OCI-LY1 (cell line): Measurements from ENCODE around the gene DMD.

Experiments used
- H2AFZ ChIP-seq: fragments of 200-600 bp; sonication (generic), shearing (Covaris generic); 2 replicates; pipeline ENCODE4 v1.6.0; 2014; ENCODE audit warnings: antibody characterized with exemption, mild to moderate bottlenecking, low read length
- H3F3A ChIP-seq: fragments of 200-600 bp; sonication (generic), shearing (Covaris generic); 2 replicates; pipeline ENCODE4 v1.6.0; 2014; ENCODE audit warnings: mild to moderate bottlenecking, antibody characterized with exemption, low read length, moderate library complexity; ENCODE audit not compliant: insufficient read depth
- H3K27ac ChIP-seq: fragments of 200-600 bp; sonication (generic); 2 replicates; pipeline ENCODE4 v1.5.1; 2014; ENCODE audit warnings: low read length, mixed run types, mild to moderate bottlenecking, low read depth; ENCODE audit not compliant: poor library complexity, severe bottlenecking
- H3K27me3 ChIP-seq: fragments of 200-600 bp; sonication (generic); 2 replicates; pipeline ENCODE4 v1.6.0; 2014; ENCODE audit warnings: antibody characterized with exemption, mild to moderate bottlenecking, low read length, moderate library complexity; ENCODE audit not compliant: insufficient read depth
- H3K36me3 ChIP-seq: fragments of 200-600 bp; sonication (generic); 2 replicates; pipeline ENCODE4 v1.6.1; 2014; ENCODE audit warnings: mild to moderate bottlenecking, antibody characterized with exemption, low read length, moderate library complexity, mixed read lengths; ENCODE audit not compliant: insufficient read depth
- H3K4me1 ChIP-seq: fragments of 200-600 bp; sonication (generic); 2 replicates; pipeline ENCODE4 v1.5.1; 2014; ENCODE audit warnings: mild to moderate bottlenecking, low read length, moderate library complexity; ENCODE audit not compliant: insufficient read depth, severe bottlenecking
- H3K4me2 ChIP-seq: fragments of 200-600 bp; sonication (generic), shearing (Covaris generic); 2 replicates; pipeline ENCODE4 v1.6.1; 2014; ENCODE audit warnings: low read length
- H3K4me3 ChIP-seq: fragments of 200-600 bp; sonication (generic); 2 replicates; pipeline ENCODE4 v1.5.1; 2014; ENCODE audit warnings: low read length, low read depth, mild to moderate bottlenecking, mixed read lengths; ENCODE audit not compliant: poor library complexity, severe bottlenecking
- H3K79me2 ChIP-seq: fragments of 200-600 bp; shearing (Covaris generic); 2 replicates; pipeline ENCODE4 v1.6.1; 2016; ENCODE audit warnings: mixed run types, low read length, mixed read lengths; ENCODE audit not compliant: insufficient read depth
- H3K9ac ChIP-seq: fragments of 200-600 bp; sonication (generic), shearing (Covaris generic); 2 replicates; pipeline ENCODE4 v1.6.1; 2014; ENCODE audit warnings: mild to moderate bottlenecking, low read length, mixed read lengths
- H3K9me2 ChIP-seq: fragments of 200-600 bp; sonication (generic), shearing (Covaris generic); 2 replicates; pipeline ENCODE4 v1.6.1; 2014; ENCODE audit warnings: low read depth, mild to moderate bottlenecking, low read length, mixed read lengths
- H3K9me3 ChIP-seq: fragments of 200-600 bp; shearing (Covaris generic); 2 replicates; pipeline ENCODE4 v1.6.1; 2014; ENCODE audit warnings: low read length, mixed read lengths
- H4K20me1 ChIP-seq: fragments of 200-600 bp; sonication (generic), shearing (Covaris generic); 2 replicates; pipeline ENCODE4 v1.6.0; 2016; ENCODE audit warnings: mild to moderate bottlenecking, low read length; ENCODE audit not compliant: insufficient read depth
- CTCF ChIP-seq: fragments of 200-600 bp; sonication (generic), shearing (Covaris generic); IDR thresholded peaks from 2 replicates; pipeline ENCODE4 v1.5.1; 2017; ENCODE audit warnings: mild to moderate bottlenecking, antibody characterized with exemption, low read length, moderate library complexity, mixed read lengths
- EZH2 ChIP-seq: fragments of 200-600 bp; sonication (generic), shearing (Covaris generic); IDR thresholded peaks from 2 replicates; pipeline ENCODE4 v1.8.0; 2017; ENCODE audit warnings: borderline replicate concordance, mixed run types, mild to moderate bottlenecking, antibody characterized with exemption, low read length, moderate library complexity, mixed read lengths

Gene DMD

GRCh38 chrX:31329298-31329697 lies 1882.1 kb downstream of the DMD start:
- Histone ChIP-seq H3K27me3 (no peaks in the 10 kb centered on the region), H2AFZ (no peak overlapping the region), H3K4me1 (peaks cover under 1% of the 10 kb centered on the region), H3K79me2 (no peaks in the 10 kb centered on the region), H3K4me3 (no peak overlapping the region), H4K20me1 (no peaks in the 10 kb centered on the region), H3K27ac (no peak overlapping the region), H3K4me2 (no peak overlapping the region), H3K9me2 (no peaks in the 10 kb centered on the region), H3K9me3 (no peaks in the 10 kb centered on the region), H3K9ac (no peak overlapping the region), H3K36me3 (no peaks in the 10 kb centered on the region), H3F3A (no peaks in the 10 kb centered on the region)
- no peak for TF ChIP-seq EZH2
- no peak for TF ChIP-seq CTCF

DNA sequence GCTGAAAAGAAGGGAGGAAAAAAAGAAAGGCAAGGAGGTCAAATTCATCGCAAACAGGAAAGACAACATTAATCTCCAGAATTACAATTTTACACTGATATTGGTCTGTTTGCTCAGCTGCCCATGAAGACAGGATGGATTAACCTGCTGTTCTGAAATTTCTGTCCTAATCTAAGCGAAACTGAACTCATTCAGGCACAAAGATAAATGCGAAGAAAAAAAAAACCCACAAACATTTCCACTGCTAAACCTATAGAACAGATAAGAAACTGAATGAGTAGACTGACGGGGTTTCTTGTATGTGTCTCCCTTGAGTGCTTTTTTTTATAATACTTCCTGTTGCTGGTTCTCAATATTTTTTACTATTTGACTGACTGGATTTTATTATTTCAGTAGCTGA lies 1887.7 kb downstream of the DMD start:
- H3K27ac ChIP-seq = peak overlapping the region; percentile 54

GRCh38 chrX:31320740-31321139 lies 1890.6 kb downstream of the DMD start:
- Histone ChIP-seq H4K20me1 (no peaks in the 10 kb centered on the region), H3K4me2 (no peak overlapping the region), H3K4me1 (peaks cover 25% of the 10 kb centered on the region), H3F3A (no peaks in the 10 kb centered on the region), H3K27me3 (no peaks in the 10 kb centered on the region), H3K36me3 (no peaks in the 10 kb centered on the region), H2AFZ (no peak overlapping the region), H3K9me3 (no peaks in the 10 kb centered on the region), H3K9me2 (no peaks in the 10 kb centered on the region), H3K4me3 (no peak overlapping the region), H3K79me2 (no peaks in the 10 kb centered on the region), H3K27ac (peak overlapping the region; percentile 51), H3K9ac (no peak overlapping the region)
- TF ChIP-seq EZH2 (no peak), CTCF (no peak)

More for the DNA sequence above, 1887.7 kb downstream of the DMD start:
- no peaks in the 10 kb centered on the region for H3K27me3 ChIP-seq
- H2AFZ ChIP-seq = no peak overlapping the region
- no peak overlapping the region for H3K9ac ChIP-seq
- no peaks in the 10 kb centered on the region for H3F3A ChIP-seq
- no peaks in the 10 kb centered on the region for H3K9me2 ChIP-seq
- H3K79me2 ChIP-seq = no peaks in the 10 kb centered on the region
- H3K4me3 ChIP-seq = no peak overlapping the region
- H3K9me3 ChIP-seq = no peaks in the 10 kb centered on the region
- TF ChIP-seq EZH2 (no peak), CTCF (no peak)
- no peaks in the 10 kb centered on the region for H3K36me3 ChIP-seq
- H4K20me1 ChIP-seq = no peaks in the 10 kb centered on the region
- peak overlapping the region; percentile 36; the same call in 1 of the 2 replicates for H3K4me2 ChIP-seq
- H3K4me1 ChIP-seq = peaks cover 25% of the 10 kb centered on the region
